ENCODE results near the gene SPN.
"Not testable (repeated sequence)": the region's sequence is repeated elsewhere in the genome, so short reads cannot be mapped to it uniquely, and the experiment has no call there.

- not testable (repeated sequence) for TF ChIP-seq CTCF (conservative IDR thresholded peaks at IDR 0.05 in 1 of 2, IDR thresholded peaks at IDR 0.05 in 1 of 2; ENCODE audit: low read depth in 1 of 2, low read length in 2 of 2); EZH2 (IDR thresholded peaks at IDR 0.05; ENCODE audit: low read length, missing control alignments)
Measured at GRCh38 chr16:29667322-29667610, 4.2 kb downstream of the SPN start.
